Stimulated activated CD8-positive, alpha-beta memory T cell treated with anti-CD3 and anti-CD28 coated beads, Interleukin-12 subunit alpha, Interleukin-12 subunit beta, amount 100 ng/mL, for 4 hours (primary cell): ENCODE results near the gene KCNQ1.

Source experiments
- DNase-seq: peaks from one replicate; pipeline ENCODE4 v3.0.0-alpha.2; 2020; ENCODE audit warnings: low read depth

The KCNQ1 gene

DNA sequence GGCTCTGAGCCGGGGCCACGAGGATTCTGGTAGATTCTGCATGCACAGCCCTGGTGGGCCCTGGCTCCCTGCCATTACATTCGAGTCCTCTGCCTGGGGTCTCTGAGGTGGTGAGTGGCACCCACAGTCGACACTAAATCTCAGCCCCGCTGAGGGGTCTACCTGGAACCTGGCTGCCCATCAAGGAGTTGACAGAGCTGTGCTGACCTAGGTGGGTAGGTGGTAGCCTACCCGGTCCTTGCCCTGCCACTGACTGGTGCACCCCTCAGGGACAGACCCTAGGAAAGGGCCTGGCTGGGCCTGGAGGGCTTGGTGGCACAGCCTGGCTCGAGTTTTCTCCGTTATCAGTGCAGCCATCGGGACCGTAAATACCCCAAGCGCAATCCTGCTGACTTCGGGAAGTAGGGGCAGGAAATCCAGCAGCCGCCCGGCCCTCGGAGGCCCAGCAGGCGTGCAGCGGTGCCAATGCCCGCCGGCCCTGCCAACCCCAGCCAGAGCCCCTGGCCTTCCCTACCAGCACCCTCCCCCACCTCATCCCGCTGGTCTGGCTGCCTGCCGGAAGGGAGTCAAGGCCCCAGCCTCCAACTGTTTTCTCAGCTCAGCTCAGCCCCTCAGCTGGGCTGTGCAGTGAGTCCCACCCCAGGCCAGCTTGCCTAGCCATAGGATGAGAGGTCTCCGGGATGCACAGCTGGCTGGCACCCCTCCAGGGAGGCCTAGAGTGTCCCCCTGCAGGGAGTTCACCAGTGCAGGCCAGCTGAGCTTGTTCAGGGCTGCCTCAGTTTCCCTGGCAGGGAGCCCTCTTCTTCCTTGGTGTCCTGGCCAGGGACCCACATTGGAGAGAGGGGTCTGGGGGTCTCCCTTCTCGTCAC, 335.4 kb downstream of the KCNQ1 start:
- DNase-seq: no peak

DNA sequence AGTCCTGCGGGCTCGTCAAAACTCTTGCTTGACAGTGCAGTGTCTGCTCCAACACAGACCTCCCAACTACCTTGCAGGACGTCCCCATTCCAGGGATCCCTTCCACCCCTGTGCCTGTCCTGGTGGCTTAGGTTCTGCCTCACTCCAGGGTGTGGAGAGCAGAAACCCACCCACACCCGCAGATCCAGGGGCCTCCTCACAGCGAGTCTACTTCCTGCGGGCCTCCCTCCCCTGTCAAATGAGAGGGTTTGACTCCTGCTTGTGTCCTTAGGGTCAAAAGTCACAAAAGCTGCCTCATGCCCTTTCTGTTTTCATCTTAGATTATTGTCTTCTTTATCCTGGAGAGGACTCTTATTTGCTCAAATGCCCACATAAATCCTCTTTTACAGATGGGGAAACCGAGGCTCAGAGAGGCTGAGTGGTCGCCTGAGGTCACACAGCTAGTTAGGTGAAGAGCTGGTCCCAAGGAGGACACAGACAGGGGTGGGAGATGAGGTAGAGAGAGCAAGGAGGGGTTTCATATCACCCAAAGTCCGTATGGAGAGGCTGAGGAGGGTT, 336.1 kb downstream of the KCNQ1 start:
- no peak for DNase-seq

DNA sequence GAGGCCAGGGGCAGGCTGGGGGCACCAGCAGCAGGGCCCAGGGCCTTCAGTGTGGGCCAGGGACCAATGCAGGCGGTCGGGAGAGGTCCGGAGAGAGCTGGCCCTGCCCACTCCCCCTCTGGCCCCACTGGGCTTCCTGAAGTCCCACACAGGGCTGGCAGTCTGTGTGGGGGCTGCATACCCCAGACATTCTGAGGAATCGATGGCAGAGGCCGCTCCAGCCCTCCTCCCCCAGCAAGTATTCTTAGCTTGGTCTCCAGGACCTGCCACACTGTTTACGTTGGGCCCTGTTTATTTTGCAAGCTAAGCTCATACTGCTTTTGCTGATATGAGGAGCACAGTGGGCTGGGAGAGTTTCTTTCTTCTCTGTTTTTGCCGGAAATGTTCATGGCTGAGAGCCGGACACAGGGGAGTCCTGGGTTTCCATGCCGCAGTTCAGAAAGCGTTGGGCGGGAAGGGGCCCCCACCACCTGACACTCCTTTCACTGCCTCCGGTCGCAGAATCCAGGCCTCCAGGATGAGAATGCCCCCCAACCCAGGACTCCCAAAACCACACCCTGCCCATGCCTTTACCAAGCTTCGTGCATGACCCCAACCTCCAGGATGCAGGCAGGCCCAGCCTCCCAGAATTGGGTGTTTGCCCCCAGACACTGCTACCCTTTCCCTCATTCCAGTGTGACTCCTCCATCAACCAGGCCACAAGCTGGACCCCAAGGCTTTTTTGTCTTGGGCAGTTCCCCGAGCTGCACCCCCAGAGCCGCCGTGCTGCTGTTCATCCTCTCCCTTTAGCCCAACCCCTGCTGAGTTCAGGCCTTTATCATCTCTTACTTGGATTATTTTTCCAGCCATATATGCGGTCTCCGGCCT, 336.8 kb downstream of the KCNQ1 start:
- DNase-seq: no peak

DNA sequence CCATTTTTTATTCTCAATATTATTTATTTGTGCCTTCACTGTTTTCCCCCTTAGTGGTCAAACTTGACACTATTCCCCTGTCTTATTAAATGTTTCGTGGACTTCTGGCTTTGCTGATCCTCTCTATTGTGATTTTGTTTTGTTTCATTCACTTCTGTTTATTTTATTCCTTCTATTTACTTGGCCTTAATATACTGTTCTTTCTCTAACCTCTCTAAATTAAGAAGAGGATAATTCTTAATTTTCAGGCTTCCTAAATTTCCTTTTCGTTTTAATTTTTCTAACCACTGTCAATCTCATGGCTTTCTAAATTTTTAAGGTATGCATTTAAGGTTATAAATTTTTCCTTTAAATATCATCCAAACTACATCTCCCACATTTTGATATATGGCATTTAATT, 338.0 kb downstream of the KCNQ1 start:
- no peak for DNase-seq

GRCh38 chr11:2783536-2784082, 338.8 kb downstream of the KCNQ1 start:
- no peak for DNase-seq

DNA sequence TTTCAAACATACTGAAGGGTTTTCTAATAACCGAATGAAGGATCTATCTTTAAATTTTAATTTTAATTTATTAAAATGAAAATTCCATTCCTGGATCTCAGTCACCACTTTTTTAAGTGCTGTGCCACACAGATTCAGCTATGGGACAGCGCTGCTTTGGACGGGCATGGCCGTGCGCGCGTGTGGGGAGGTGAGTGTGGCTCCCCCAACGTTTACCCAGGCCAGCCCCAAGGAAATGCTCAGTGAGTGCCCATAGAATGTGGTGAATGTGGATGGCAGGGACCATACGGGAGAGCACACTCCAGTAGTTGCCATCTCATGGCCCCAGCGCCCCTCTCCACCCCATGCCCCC, 343.0 kb downstream of the KCNQ1 start:
- DNase-seq: no peak

DNA sequence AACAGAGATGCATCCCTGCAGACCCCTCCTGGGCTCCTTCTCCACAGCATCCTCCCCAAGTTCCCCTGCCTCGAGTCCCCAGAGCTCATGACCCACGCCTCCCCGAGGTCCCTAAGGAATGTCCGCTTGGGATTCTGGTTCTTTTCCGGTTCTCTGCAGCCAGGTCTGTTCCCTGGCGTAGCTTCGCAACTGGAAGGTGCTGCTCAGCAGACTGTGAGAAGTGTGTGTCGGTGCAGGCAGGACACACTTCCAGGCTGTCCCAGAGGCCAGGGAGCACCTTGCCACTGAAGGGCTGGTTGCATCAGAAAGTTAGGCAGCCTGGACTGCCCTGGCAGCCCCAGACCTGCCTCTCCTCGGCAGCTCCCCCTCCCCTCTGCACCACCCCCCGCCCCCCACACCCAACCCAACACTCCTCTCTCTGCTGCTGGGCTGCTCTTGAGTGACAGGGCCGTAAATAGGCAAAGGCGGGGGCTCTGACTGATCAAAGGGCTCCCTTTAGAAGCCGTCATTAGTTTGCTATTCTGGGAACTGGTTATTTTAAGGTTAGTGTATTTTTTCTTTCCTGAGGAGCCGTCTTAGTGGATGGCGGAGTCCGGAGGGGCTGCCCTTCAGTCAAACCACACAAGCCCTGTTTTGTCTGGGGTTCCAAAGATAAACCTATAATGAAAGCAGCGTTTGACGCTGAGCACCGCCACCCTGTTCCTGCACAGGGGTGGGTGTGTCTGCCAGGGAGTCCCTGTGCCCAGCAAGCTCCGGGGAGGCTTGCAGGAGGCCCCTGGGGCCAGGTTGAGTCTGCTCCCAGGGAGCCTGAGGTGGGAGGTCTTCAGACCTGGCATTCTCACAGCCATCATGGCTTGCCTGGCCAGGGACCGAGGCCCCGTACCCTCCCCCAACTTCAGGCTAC, 343.6 kb downstream of the KCNQ1 start:
- no peak for DNase-seq

DNA sequence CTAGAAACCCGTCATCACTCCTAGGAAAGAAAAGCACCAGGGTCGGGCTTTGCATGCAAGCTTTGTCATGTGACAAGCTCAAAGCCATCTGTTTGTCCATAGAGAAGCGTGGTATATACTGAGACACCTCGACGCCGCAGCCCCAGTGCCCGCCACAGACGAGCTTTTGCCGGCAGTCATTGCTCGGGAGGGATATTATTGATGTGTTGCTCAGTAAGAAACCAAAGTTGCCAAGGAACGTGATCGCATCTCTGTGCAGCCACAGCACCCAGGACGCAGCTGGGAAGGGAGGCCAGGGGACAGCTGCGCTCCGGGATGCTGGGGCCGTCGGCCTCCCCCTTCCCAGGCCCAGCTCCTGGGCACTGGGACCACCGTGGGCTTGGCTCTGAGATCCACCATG, 344.5 kb downstream of the KCNQ1 start:
- no peak for DNase-seq

GRCh38 chr11:2789791-2790567, 345.2 kb downstream of the KCNQ1 start:
- DNase-seq: no peak

- no peak for DNase-seq
These were observed 345.7 kb downstream of the KCNQ1 start for GRCh38 chr11:2790568-2790921.

GRCh38 chr11:2791139-2791520, 346.3 kb downstream of the KCNQ1 start:
- DNase-seq: no peak

DNA sequence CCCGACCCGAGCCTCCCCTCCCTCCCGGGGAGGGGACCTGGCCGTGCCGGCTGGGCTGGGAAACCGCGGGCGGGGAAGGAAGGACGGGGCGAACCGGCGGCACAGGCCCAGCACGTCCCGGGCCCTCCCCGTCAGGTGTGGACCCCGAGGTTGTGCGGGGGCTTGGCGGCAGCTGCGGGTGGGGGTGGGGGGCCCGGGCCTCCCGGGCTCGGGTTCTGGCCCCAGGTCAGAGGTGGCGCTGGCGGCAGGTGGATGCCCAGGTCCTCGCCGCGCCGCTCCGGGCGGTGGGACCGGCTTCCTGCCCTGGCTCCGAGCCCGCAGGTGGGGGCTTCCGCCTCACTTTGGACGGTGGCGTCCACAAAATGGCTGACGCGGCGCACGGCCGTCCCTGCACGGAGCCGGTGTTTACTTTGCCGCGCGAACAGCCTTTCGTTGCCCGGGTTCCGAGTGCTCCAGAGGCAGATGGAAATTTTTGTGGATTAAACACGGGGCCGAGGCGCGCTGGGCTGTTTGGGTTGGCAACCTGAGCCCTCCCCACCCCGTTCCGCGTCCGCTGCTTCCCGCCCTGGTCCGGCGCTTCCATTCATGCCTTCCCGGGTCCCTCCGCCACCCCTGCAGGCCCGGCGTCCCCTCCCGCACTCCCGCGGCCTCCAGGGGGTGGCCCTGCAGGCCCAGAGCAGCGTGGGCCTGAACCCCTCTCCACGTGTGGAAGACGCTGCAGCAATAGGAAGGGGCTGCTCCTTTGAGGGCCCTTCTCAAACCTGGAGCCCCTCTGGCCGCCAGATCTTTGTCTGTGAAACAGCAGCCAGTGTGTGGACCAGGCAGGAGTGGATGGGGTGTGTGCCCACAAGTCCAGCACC, 346.9 kb downstream of the KCNQ1 start:
- DNase-seq: no peak

DNA sequence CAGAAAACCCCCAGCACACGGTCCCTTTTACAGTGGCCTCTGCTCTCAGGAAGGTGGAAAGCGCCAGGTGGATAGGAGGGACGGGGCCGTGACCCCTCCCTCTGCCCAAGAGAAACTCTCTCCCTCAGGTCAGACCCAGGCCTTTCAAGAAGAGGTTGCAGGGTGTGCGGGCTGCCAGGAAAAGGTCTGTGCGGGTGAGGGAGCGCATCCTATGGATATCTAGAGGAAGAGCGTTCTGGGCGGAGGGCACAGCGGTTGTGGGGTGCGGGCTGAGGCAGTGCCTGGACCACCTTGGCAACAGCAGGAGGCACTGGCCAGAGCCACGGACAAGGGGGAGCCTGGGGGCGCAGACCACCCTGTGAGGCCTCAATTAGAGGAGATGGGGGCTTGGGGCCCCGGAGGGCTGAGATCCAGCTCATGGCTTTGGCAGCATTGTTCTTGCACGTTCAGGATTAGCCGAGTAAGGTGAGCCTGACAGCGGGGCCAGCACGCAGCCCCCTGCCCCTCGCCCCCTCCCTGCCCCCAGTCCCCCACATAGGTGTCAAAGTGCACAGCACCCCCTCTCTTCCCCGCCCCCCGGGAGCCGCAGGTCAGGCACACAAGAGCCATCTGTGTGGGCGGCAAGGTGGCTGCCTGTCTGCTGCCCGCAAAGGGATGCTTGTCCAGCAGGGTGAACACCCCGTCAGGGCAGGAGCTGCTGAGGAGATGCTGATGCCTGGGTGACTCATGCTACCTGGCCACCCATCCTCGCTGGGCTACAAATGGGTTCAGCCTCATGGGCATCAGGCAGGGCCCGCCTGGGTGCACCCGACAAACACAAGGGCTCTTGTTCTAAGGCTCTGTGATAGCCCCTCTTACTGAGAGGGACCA, 347.8 kb downstream of the KCNQ1 start:
- DNase-seq: no peak

GRCh38 chr11:2793701-2794045, 348.9 kb downstream of the KCNQ1 start:
- DNase-seq: no peak

GRCh38 chr11:2794046-2794967, 349.5 kb downstream of the KCNQ1 start:
- no peak for DNase-seq

GRCh38 chr11:2794968-2795322, 350.1 kb downstream of the KCNQ1 start:
- DNase-seq: no peak

GRCh38 chr11:2795491-2795991, 350.7 kb downstream of the KCNQ1 start:
- DNase-seq: no peak

DNA sequence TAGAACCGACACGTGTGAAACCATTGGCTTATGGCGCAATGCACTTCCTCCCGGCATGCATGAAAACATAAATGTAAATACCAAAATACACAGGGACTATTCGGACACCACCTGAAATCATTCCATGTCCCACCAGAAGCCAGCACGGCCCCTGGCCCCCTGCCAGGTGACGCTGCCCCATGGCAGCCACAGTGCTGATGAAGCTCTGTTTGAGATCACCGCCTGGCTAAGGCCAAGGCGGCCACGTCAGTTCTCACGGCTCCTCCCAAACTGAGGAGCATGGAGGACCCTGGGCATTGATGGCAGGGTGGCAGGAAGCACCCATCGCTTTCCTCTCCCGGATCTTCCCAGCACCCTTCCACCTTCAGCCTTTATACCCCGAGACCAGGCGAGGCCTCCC, 351.3 kb downstream of the KCNQ1 start:
- DNase-seq: no peak
